Fibroblast of villous mesenchyme (primary cell): Measurements from ENCODE around the gene PDHX. TPM values are rescaled to one million over a fixed set of nuclear protein-coding genes. Genes with fewer than 3 reads are reported as not detected.

Experiments used
- DNase-seq: peaks from one replicate; pipeline ENCODE4 v3.0.0-alpha.2; 2010; ENCODE audit warnings: low read depth
- H3K4me3 ChIP-seq: 2 replicates; pipeline ENCODE4 v1.5.1; 2011; ENCODE audit warnings: low read depth, mild to moderate bottlenecking, low read length
- CTCF ChIP-seq: IDR thresholded peaks from 2 replicates; pipeline ENCODE4 v1.5.1; 2012; ENCODE audit warnings: low read depth, mild to moderate bottlenecking, low read length; ENCODE audit not compliant: insufficient read depth
- total RNA-seq: library from RNA; depleted of rRNA; stranded (reverse); fragments of >200 nt; gene quantifications from 2 replicates; pipeline ENCODE4 v1.2.3, GENCODE V29; 2012

The PDHX gene
- total RNA-seq, 1 donor: 66.9 TPM

GRCh38 chr11:35034401-35034800 lies 118.0 kb downstream of the PDHX start:
- H3K4me3 ChIP-seq: no peak overlapping the region
- no peak for DNase-seq
- TF ChIP-seq CTCF: no peak

GRCh38 chr11:35035894-35036408 lies 119.5 kb downstream of the PDHX start:
- TF ChIP-seq CTCF: no peak
- peak; percentile 85 for DNase-seq
- H3K4me3 ChIP-seq: no peak overlapping the region

DNA sequence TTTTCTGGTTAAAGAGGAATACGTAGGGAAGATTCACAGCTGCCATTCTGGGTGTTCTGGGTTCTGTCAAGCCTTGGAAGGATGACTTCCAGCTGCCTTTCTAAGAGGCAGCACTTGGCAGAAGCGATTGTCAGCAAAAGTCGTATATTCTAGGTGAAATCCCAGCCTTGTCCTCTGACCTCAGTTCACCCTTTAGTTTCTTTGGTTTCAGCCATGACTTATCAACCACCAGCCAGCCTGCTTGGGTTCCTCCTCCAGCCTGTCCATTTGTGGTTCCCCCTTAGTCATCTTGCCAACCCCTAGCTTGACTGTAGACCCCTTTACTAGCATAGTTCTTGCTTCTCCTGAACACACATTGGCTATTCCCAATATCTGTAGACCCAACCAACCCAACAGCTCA lies 120.2 kb downstream of the PDHX start:
- TF ChIP-seq CTCF: no peak
- no peak overlapping the region for H3K4me3 ChIP-seq
- DNase-seq: peak; percentile 17

- DNase-seq: peak; percentile 80
- no peak for TF ChIP-seq CTCF
- no peak overlapping the region for H3K4me3 ChIP-seq
These were observed 122.0 kb downstream of the PDHX start for GRCh38 chr11:35038211-35038928.

- no peak for TF ChIP-seq CTCF
- H3K4me3 ChIP-seq: no peak overlapping the region
- peak; percentile 15 for DNase-seq
These were observed 122.7 kb downstream of the PDHX start for GRCh38 chr11:35039076-35039475.

DNA sequence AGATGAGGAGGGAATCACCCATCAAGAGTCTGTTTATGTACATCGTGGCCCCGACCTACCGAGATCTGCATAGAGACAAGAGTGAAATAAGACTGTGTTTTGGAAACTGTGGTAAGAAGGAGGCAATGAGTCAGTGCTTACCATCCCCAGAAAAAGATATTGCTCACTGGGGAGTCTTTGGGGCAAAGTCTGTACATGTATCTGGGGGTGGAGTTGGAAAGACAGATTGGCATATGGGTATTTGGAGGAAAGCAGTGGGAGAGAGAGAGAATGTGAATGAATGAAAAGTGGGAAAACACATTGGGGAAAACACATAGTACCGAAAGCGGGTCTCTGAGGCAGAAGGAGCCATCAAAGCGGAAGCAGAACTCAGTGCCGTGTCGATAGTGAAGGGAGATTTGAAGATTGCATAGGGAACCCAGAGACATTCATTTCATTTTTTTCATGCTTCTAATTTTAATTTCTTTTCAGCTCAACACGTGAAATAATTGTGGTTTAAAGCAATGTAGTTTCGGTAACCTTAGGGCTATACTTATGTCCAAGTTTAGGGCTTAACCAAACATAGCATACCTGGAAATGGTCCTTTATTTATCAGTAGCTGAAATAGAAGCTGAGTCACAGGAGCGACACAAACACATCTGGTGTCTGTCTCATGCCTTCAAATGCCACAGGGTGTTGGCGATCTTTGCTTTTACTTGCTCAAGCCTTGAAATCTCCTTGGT lies 124.0 kb downstream of the PDHX start:
- TF ChIP-seq CTCF: no peak
- H3K4me3 ChIP-seq: no peak overlapping the region
- DNase-seq: peak; percentile 65
